ENCODE measurements around the gene CASKIN1. TPM values are rescaled to one million over a fixed set of nuclear protein-coding genes. Genes with fewer than 3 reads are reported as not detected.

CASKIN1 gene
- total RNA-seq, 2 donors from 2014 or later: not detected

DNA sequence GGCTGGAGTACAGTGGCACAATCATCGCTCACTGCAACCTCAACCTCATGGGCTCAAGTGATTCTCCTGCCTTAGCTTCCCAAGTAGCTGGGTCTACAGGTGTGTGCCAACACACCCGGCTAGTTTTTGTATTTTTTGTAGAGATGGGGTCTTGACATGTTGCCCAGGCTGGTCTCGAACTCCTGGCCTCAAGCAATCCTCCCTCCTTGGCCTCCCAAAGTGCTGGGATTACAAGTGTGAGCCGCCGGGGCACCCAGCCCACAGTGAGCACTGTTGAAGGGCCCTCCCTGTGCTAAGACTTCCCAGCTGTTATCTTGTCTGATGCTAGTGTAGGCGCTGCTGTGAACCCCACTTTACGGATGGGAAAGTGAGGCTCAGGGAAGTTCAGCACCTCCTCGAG, 8.0 kb downstream of the CASKIN1 start:
- TF ChIP-seq, protein P1, sequence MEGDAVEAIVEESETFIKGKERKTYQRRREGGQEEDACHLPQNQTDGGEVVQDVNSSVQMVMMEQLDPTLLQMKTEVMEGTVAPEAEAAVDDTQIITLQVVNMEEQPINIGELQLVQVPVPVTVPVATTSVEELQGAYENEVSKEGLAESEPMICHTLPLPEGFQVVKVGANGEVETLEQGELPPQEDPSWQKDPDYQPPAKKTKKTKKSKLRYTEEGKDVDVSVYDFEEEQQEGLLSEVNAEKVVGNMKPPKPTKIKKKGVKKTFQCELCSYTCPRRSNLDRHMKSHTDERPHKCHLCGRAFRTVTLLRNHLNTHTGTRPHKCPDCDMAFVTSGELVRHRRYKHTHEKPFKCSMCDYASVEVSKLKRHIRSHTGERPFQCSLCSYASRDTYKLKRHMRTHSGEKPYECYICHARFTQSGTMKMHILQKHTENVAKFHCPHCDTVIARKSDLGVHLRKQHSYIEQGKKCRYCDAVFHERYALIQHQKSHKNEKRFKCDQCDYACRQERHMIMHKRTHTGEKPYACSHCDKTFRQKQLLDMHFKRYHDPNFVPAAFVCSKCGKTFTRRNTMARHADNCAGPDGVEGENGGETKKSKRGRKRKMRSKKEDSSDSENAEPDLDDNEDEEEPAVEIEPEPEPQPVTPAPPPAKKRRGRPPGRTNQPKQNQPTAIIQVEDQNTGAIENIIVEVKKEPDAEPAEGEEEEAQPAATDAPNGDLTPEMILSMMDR (IDR thresholded peaks at IDR 0.05): no peak
- Histone ChIP-seq H3K36me3 (no peaks in the 10 kb centered on the region), H3K27ac (no peak overlapping the region), H3K4me1 (ENCODE audit: control insufficient read depth in 1 of 2, low read depth in 2 of 2) (no peaks in the 10 kb centered on the region), H3K27me3 (replicated peaks; ENCODE audit: insufficient read depth) (no peaks in the 10 kb centered on the region), H3K4me3 (no peak overlapping the region), H3K9me3 (no peaks in the 10 kb centered on the region)
- no peak for ATAC-seq (ENCODE audit: insufficient number of reproducible peaks, low FRiP score, low read depth)
- no peak for DNase-seq (ENCODE audit: low spot score)

DNA sequence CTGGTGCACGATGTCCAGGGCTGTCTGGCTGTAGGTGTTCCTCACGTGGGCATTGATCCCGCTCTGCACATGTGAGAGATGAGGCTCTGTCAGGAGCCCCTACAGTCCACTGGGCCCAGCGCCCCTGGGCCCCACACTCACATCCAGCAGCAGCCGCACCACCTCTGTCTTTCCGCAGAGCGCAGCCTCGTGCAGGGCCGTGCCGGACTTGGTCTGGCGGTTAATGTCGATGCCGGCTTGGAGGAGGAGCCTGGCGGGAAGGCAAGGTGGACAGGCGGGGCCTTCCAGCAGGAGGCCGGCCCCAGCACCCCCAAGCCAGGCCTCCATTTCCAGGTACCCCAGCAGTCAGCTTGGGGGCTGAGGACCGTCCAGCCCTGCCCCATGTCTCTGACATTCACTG, 9.2 kb downstream of the CASKIN1 start:
- no peaks in the 10 kb centered on the region for H3K36me3 ChIP-seq
- no peaks in the 10 kb centered on the region for H3K27me3 ChIP-seq (replicated peaks; ENCODE audit: insufficient read depth)
- H3K27ac ChIP-seq: no peak overlapping the region
- H3K4me3 ChIP-seq: no peak overlapping the region
- H3K9me3 ChIP-seq: no peaks in the 10 kb centered on the region
- DNase-seq (ENCODE audit: low spot score): no peak
- TF ChIP-seq, protein P1 (IDR thresholded peaks at IDR 0.05): no peak
- H3K4me1 ChIP-seq (ENCODE audit: control insufficient read depth in 1 of 2, low read depth in 2 of 2): no peaks in the 10 kb centered on the region
- ATAC-seq (ENCODE audit: insufficient number of reproducible peaks, low FRiP score, low read depth): no peak

DNA sequence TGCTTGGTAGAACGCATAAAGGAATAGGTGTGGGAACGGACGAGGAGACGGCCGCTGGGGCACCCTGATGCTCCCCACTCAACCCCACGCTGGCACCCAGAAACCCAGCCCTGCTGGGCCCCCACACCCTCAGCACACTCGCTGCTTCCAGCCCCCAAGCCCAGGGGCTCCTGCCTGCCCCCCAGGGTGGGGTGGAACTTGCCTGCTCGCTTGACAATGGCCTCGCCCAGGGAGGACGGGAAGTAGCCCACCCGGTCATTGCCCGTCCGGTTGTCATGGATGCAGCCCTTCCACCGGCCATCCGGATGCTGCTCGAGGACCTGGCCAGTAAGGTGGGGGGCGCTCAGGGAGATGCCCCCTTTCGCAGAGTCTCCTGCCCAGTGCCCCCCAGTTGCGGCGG, 9.9 kb downstream of the CASKIN1 start:
- H3K27me3 ChIP-seq (replicated peaks; ENCODE audit: insufficient read depth): no peaks in the 10 kb centered on the region
- H3K27ac ChIP-seq: no peak overlapping the region
- no peaks in the 10 kb centered on the region for H3K4me1 ChIP-seq (ENCODE audit: control insufficient read depth in 1 of 2, low read depth in 2 of 2)
- DNase-seq (ENCODE audit: low spot score) (no peak), ATAC-seq (ENCODE audit: insufficient number of reproducible peaks, low FRiP score, low read depth) (no peak)
- H3K36me3 ChIP-seq: no peaks in the 10 kb centered on the region
- no peaks in the 10 kb centered on the region for H3K9me3 ChIP-seq
- no peak overlapping the region for H3K4me3 ChIP-seq
- TF ChIP-seq, protein P1 (IDR thresholded peaks at IDR 0.05): no peak

DNA sequence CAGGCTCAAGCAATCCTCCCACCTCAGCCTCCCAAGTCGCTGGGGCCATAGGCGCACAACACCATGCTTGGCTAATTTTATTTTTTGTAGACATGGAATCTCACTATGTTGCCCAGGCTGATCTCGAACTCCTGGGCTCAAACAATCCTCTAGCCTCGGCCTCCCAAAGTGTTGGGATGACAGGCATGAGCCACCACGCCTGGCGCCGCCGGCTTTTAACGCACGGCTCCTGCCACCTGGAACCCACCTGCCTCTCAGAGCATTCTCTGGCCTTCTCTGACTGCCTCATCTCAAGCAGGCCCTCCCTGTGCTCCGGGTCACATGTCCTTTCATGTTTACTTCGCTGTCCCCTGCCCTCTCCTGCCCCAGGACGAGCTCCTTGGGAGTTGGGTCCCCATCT, 10.3 kb downstream of the CASKIN1 start:
- Histone ChIP-seq H3K27me3 (replicated peaks; ENCODE audit: insufficient read depth) (no peaks in the 10 kb centered on the region), H3K36me3 (no peaks in the 10 kb centered on the region), H3K9me3 (no peaks in the 10 kb centered on the region), H3K27ac (no peak overlapping the region), H3K4me3 (no peak overlapping the region), H3K4me1 (ENCODE audit: control insufficient read depth in 1 of 2, low read depth in 2 of 2) (no peaks in the 10 kb centered on the region)
- no peak for DNase-seq (ENCODE audit: low spot score)
- TF ChIP-seq, protein P1 (IDR thresholded peaks at IDR 0.05): no peak
- no peak for ATAC-seq (ENCODE audit: insufficient number of reproducible peaks, low FRiP score, low read depth)

DNA sequence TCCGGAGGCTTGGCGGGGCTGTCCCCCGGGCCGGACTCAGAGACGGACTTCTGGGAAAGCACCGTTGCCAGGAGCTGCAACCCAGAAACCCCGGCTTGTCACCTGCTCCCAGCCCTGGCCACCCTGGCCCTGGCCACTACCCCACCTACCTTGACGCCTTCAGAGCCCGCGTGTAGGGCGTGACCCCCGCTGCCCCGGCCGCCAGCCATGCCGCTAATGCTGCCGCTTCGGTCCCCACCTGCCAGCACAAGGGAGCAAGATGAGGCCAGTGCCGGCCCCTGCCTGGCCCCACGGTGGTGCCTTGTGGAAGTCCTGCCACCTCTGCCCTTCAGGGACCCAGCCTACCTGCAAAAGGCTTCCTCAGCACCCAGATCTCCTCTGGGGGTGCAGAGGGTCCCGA, 11.4 kb downstream of the CASKIN1 start:
- H3K27ac ChIP-seq: no peak overlapping the region
- no peaks in the 10 kb centered on the region for H3K36me3 ChIP-seq
- no peaks in the 10 kb centered on the region for H3K4me1 ChIP-seq (ENCODE audit: control insufficient read depth in 1 of 2, low read depth in 2 of 2)
- no peak overlapping the region for H3K4me3 ChIP-seq
- TF ChIP-seq, protein P1 (IDR thresholded peaks at IDR 0.05): no peak
- ATAC-seq (ENCODE audit: insufficient number of reproducible peaks, low FRiP score, low read depth) (no peak), DNase-seq (ENCODE audit: low spot score) (no peak)
- no peaks in the 10 kb centered on the region for H3K9me3 ChIP-seq
- H3K27me3 ChIP-seq (replicated peaks; ENCODE audit: insufficient read depth): no peaks in the 10 kb centered on the region
